Vagina (tissue), 2 donors: ENCODE data around the gene BET1. TPM values are rescaled to one million over a fixed set of nuclear protein-coding genes. Genes with fewer than 3 reads are reported as not detected.

Experiments
- DNase-seq, 2 donors: peaks; one replicate each; pipeline ENCODE4 v3.0.0-alpha.2; 2017; ENCODE audit errors: extremely low spot score in 2 of 2
- H3K27ac ChIP-seq: fragments of 200-600 bp; sonication (generic); one replicate; pipeline ENCODE4 v1.5.1; 2019
- H3K27me3 ChIP-seq: fragments of 200-600 bp; sonication (generic); one replicate; pipeline ENCODE4 v1.5.1; 2019
- H3K36me3 ChIP-seq, 2 donors: fragments of 200-600 bp; sonication (generic); one replicate each; pipeline ENCODE4 v1.5.1; 2017 to 2019
- H3K4me1 ChIP-seq: fragments of 200-600 bp; sonication (generic); one replicate; pipeline ENCODE4 v1.5.1; 2019
- H3K4me3 ChIP-seq, 2 donors: fragments of 200-600 bp; sonication (generic); 1 replicate in 1 of 2; 2 replicates in 1 of 2; pipeline ENCODE4 v1.5.1; 2016 to 2019
- H3K9me3 ChIP-seq: fragments of 200-600 bp; sonication (generic); one replicate; pipeline ENCODE4 v1.5.1; 2019
- POLR2A ChIP-seq, 2 donors: fragments of 450-650 bp; IDR thresholded peaks; one replicate each; pipeline ENCODE4 v1.6.1; 2017; ENCODE audit warnings: antibody characterized with exemption in 2 of 2, mild to moderate bottlenecking in 2 of 2, moderate library complexity in 2 of 2
- POLR2AphosphoS5 ChIP-seq, 2 donors: sonication (generic); formaldehyde crosslinking; IDR thresholded peaks; one replicate each; pipeline ENCODE4 v1.9.0; 2017; ENCODE audit warnings: antibody characterized with exemption in 2 of 2, mild to moderate bottlenecking in 2 of 2, low read depth in 1 of 2; ENCODE audit not compliant: insufficient read depth in 1 of 2
- intact Hi-C: fragments of 100-400 bp; cut with DNase I; formaldehyde crosslinking; loops from one replicate; pipeline ENCODE4 v1.15.1; 2023
- total RNA-seq: library from RNA; depleted of rRNA; stranded (reverse); fragments of >200 nt; gene quantifications from one replicate; pipeline ENCODE4 v1.2.3, GENCODE V29; 2016
- TF ChIP-seq, protein P1 (sequence below), 3 experiments: fragments of 450-650 bp in 2 of 3; fragments of 200-600 bp in 1 of 3; sonication (generic) in 1 of 3; IDR thresholded peaks; one replicate each; pipeline ENCODE4 v1.5.1; 2017 to 2019; ENCODE audit warnings: antibody characterized with exemption in 3 of 3, mild to moderate bottlenecking in 2 of 3, moderate library complexity in 2 of 3

Gene BET1
- total RNA-seq, 1 donor from 2014 or later, result 22.1 TPM

GRCh38 chr7:94042381-94042780 lies 38.2 kb upstream of the BET1 start:
- Histone ChIP-seq H3K4me1 (no peaks in the 10 kb centered on the region), H3K27ac (no peak overlapping the region), H3K4me3 (no peak overlapping the region), H3K36me3 (no peaks in the 10 kb centered on the region), H3K27me3 (no peaks in the 10 kb centered on the region), H3K9me3 (no peaks in the 10 kb centered on the region)
- DNase-seq, result no peak
- intact Hi-C loops, result no loop called here
- TF ChIP-seq POLR2A (IDR thresholded peaks at IDR 0.05), result no peak
- TF ChIP-seq, protein P1, sequence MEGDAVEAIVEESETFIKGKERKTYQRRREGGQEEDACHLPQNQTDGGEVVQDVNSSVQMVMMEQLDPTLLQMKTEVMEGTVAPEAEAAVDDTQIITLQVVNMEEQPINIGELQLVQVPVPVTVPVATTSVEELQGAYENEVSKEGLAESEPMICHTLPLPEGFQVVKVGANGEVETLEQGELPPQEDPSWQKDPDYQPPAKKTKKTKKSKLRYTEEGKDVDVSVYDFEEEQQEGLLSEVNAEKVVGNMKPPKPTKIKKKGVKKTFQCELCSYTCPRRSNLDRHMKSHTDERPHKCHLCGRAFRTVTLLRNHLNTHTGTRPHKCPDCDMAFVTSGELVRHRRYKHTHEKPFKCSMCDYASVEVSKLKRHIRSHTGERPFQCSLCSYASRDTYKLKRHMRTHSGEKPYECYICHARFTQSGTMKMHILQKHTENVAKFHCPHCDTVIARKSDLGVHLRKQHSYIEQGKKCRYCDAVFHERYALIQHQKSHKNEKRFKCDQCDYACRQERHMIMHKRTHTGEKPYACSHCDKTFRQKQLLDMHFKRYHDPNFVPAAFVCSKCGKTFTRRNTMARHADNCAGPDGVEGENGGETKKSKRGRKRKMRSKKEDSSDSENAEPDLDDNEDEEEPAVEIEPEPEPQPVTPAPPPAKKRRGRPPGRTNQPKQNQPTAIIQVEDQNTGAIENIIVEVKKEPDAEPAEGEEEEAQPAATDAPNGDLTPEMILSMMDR (IDR thresholded peaks at IDR 0.05), result no peak
- TF ChIP-seq POLR2AphosphoS5 (IDR thresholded peaks at IDR 0.05; ENCODE audit: insufficient read depth in 1 of 2, low read depth in 1 of 2), result no peak

GRCh38 chr7:94041529-94041928 lies 37.4 kb upstream of the BET1 start:
- intact Hi-C loops, result no loop called here
- Histone ChIP-seq H3K9me3 (no peaks in the 10 kb centered on the region), H3K36me3 (no peaks in the 10 kb centered on the region), H3K4me1 (no peaks in the 10 kb centered on the region), H3K27me3 (no peaks in the 10 kb centered on the region), H3K4me3 (no peak overlapping the region), H3K27ac (no peak overlapping the region)
- TF ChIP-seq, protein P1 (IDR thresholded peaks at IDR 0.05), result no peak
- no peak for TF ChIP-seq POLR2AphosphoS5 (IDR thresholded peaks at IDR 0.05; ENCODE audit: insufficient read depth in 1 of 2, low read depth in 1 of 2)
- TF ChIP-seq POLR2A (IDR thresholded peaks at IDR 0.05), result no peak
- DNase-seq, result no peak

DNA sequence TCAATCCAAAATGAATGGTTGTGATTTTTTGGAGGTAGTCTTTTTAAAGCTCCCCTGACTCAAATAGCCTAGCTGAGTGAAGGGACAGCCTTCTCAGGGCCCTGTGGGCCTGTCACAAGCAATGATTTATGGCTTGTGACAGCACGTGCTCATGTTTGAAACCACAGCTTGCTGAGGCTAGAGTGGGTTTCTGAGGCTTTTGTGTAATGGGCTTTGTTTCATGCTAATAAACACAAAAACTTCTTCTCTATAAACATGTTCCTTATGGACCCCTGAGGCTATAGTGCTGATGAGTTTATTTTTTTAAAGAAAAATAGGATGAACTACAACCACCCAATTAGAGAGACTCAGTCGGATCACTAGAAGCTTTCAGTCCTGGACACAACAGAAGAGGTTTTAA lies 36.1 kb upstream of the BET1 start:
- H3K4me3 ChIP-seq, result no peak overlapping the region
- no peaks in the 10 kb centered on the region for H3K36me3 ChIP-seq
- intact Hi-C loops, result no loop called here
- TF ChIP-seq, protein P1 (IDR thresholded peaks at IDR 0.05), result no peak
- no peak overlapping the region for H3K27ac ChIP-seq
- H3K4me1 ChIP-seq, result no peaks in the 10 kb centered on the region
- no peaks in the 10 kb centered on the region for H3K27me3 ChIP-seq
- DNase-seq, result no peak
- no peaks in the 10 kb centered on the region for H3K9me3 ChIP-seq

GRCh38 chr7:94039368-94040035 lies 35.3 kb upstream of the BET1 start:
- no peaks in the 10 kb centered on the region for H3K36me3 ChIP-seq
- no peaks in the 10 kb centered on the region for H3K9me3 ChIP-seq
- no peak for DNase-seq
- intact Hi-C loops, result no loop called here
- no peaks in the 10 kb centered on the region for H3K27me3 ChIP-seq
- no peaks in the 10 kb centered on the region for H3K4me1 ChIP-seq
- no peak overlapping the region for H3K27ac ChIP-seq
- H3K4me3 ChIP-seq, result no peak overlapping the region
- no peak for TF ChIP-seq POLR2A (IDR thresholded peaks at IDR 0.05)
- TF ChIP-seq, protein P1 (IDR thresholded peaks at IDR 0.05), result no peak
- no peak for TF ChIP-seq POLR2AphosphoS5 (IDR thresholded peaks at IDR 0.05; ENCODE audit: insufficient read depth in 1 of 2, low read depth in 1 of 2)

DNA sequence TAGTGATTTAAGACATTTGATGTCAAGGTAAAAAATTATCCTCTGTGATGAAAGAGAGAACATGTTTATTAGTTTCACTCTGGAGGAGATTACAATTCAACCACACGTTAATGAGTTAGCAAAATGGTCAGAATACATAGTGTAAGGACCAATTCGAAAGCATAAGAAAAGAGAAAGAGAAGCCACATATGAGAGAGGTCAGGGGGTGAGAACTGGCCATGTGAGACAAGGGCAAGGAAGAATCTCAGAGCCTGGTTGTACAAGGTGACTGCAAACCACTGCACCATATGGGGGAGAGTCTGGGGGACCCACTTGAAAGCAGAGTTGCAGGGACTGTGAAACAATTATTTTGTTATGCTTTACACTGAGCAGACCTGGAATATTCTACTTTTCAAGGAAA lies 27.7 kb upstream of the BET1 start:
- no peaks in the 10 kb centered on the region for H3K9me3 ChIP-seq
- no peaks in the 10 kb centered on the region for H3K27me3 ChIP-seq
- H3K4me1 ChIP-seq, result no peaks in the 10 kb centered on the region
- DNase-seq, result no peak
- no peaks in the 10 kb centered on the region for H3K36me3 ChIP-seq
- no peak for TF ChIP-seq POLR2A (IDR thresholded peaks at IDR 0.05)
- TF ChIP-seq, protein P1 (IDR thresholded peaks at IDR 0.05), result no peak
- no peak for TF ChIP-seq POLR2AphosphoS5 (IDR thresholded peaks at IDR 0.05; ENCODE audit: insufficient read depth in 1 of 2, low read depth in 1 of 2)
- H3K4me3 ChIP-seq, result no peak overlapping the region
- intact Hi-C loops, result no loop called here
- no peak overlapping the region for H3K27ac ChIP-seq
